K562 (cell line): ENCODE measurements around the gene JPT2.

Source experiments
- ELF1 ChIP-seq: fragments of 200-800 bp; sonication (Bioruptor generic); IDR thresholded peaks from 2 replicates; pipeline ENCODE4 v1.6.1; 2016; ENCODE audit warnings: missing genetic modification characterization, missing compliant biosample characterization
- FOSL1 ChIP-seq: fragments of 200-800 bp; sonication (Bioruptor generic); conservative IDR thresholded peaks from 2 replicates; pipeline ENCODE4 v1.6.1; 2016; ENCODE audit warnings: missing genetic modification characterization, missing compliant biosample characterization
- SREBF2 ChIP-seq: sonication (generic); formaldehyde crosslinking; IDR thresholded peaks from 2 replicates; pipeline ENCODE4 v1.4.0; 2020; ENCODE audit warnings: mild to moderate bottlenecking, missing genetic modification reagents
- ZNF561 ChIP-seq: fragments of 450-650 bp; formaldehyde crosslinking; conservative IDR thresholded peaks from 2 replicates; pipeline ENCODE4 v1.4.0; 2020; ENCODE audit warnings: mild to moderate bottlenecking, moderate library complexity
- TF ChIP-seq, protein P1 (sequence below), 3 experiments: IDR thresholded peaks in 2 of 3; conservative IDR thresholded peaks in 1 of 3; 2 replicates each; pipeline ENCODE4 v1.5.1; 2011 to 2012; ENCODE audit warnings: low read length in 3 of 3, mild to moderate bottlenecking in 3 of 3, control low read depth in 2 of 3, improper control_type of control experiment in 1 of 3, inconsistent platforms in 1 of 3, low read depth in 1 of 3, mixed read lengths in 1 of 3, moderate library complexity in 1 of 3; ENCODE audit not compliant: insufficient read depth in 2 of 3
- TF ChIP-seq, protein P2 (sequence below): fragments of 450-650 bp; IDR thresholded peaks from 2 replicates; pipeline ENCODE4 v1.6.1; 2018; ENCODE audit not compliant: partially characterized antibody
- TF ChIP-seq, protein P3 (sequence below): sonication (generic); formaldehyde crosslinking; IDR thresholded peaks from 2 replicates; pipeline ENCODE4 v1.8.0; 2023; ENCODE audit warnings: mild to moderate bottlenecking, missing genetic modification reagents
- TF ChIP-seq, protein P4 (sequence below), 3 experiments: fragments of 200-800 bp in 1 of 3; fragments of 250-450 bp in 1 of 3; fragments of 450-650 bp in 1 of 3; sonication (Bioruptor Pico) in 1 of 3; sonication (Bioruptor generic) in 1 of 3; formaldehyde crosslinking in 1 of 3; IDR thresholded peaks; 2 replicates each; pipeline versions ENCODE4 v1.6.1 to v1.8.0; 2016 to 2022; ENCODE audit warnings: mild to moderate bottlenecking in 2 of 3, missing genetic modification characterization in 2 of 3, missing compliant biosample characterization in 1 of 3, moderate library complexity in 1 of 3

DNA sequence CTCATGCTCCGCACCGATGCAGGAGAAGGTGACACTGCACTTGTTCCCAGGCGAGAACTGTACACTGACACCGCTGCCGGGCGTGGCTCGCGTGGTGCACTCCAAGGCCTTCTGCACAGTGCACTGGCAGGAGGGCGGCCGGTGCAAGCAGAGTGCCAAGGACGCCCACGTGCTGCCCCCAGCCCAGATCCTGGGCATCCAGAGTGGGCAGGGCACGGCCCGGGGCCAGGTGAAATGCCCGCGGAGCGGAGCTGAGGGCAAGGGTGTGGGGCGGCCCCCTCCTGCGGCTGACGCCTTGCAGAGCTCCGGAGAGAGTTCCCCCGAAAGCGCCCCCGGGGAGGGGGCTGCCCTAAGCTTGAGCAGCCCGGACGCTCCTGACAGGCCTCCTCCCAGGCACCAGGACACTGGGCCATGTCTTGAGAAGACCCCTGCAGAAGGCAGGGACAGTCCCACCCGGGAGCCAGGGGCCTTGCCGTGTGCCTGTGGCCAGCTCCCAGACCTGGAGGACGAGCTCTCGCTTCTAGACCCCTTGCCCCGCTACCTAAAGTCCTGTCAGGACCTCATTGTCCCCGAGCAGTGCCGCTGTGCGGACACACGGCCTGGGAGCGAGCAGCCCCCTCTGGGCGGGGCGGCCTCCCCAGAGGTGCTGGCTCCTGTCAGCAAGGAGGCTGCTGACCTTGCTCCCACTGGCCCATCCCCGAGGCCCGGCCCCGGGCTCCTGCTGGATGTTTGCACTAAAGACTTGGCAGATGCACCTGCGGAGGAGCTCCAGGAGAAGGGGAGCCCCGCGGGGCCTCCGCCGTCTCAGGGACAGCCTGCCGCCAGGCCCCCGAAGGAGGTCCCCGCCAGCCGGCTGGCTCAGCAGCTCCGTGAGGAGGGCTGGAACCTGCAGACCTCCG lies 21.9 kb upstream of the JPT2 start:
- TF ChIP-seq, protein P1, sequence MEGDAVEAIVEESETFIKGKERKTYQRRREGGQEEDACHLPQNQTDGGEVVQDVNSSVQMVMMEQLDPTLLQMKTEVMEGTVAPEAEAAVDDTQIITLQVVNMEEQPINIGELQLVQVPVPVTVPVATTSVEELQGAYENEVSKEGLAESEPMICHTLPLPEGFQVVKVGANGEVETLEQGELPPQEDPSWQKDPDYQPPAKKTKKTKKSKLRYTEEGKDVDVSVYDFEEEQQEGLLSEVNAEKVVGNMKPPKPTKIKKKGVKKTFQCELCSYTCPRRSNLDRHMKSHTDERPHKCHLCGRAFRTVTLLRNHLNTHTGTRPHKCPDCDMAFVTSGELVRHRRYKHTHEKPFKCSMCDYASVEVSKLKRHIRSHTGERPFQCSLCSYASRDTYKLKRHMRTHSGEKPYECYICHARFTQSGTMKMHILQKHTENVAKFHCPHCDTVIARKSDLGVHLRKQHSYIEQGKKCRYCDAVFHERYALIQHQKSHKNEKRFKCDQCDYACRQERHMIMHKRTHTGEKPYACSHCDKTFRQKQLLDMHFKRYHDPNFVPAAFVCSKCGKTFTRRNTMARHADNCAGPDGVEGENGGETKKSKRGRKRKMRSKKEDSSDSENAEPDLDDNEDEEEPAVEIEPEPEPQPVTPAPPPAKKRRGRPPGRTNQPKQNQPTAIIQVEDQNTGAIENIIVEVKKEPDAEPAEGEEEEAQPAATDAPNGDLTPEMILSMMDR (IDR thresholded peaks at IDR 0.05 in 2 of 3, conservative IDR thresholded peaks at IDR 0.05 in 1 of 3; ENCODE audit: insufficient read depth in 2 of 3, low read depth in 1 of 3, low read length in 3 of 3) = no peak
- no peak for TF ChIP-seq ELF1 (tag)
- TF ChIP-seq, protein P2, sequence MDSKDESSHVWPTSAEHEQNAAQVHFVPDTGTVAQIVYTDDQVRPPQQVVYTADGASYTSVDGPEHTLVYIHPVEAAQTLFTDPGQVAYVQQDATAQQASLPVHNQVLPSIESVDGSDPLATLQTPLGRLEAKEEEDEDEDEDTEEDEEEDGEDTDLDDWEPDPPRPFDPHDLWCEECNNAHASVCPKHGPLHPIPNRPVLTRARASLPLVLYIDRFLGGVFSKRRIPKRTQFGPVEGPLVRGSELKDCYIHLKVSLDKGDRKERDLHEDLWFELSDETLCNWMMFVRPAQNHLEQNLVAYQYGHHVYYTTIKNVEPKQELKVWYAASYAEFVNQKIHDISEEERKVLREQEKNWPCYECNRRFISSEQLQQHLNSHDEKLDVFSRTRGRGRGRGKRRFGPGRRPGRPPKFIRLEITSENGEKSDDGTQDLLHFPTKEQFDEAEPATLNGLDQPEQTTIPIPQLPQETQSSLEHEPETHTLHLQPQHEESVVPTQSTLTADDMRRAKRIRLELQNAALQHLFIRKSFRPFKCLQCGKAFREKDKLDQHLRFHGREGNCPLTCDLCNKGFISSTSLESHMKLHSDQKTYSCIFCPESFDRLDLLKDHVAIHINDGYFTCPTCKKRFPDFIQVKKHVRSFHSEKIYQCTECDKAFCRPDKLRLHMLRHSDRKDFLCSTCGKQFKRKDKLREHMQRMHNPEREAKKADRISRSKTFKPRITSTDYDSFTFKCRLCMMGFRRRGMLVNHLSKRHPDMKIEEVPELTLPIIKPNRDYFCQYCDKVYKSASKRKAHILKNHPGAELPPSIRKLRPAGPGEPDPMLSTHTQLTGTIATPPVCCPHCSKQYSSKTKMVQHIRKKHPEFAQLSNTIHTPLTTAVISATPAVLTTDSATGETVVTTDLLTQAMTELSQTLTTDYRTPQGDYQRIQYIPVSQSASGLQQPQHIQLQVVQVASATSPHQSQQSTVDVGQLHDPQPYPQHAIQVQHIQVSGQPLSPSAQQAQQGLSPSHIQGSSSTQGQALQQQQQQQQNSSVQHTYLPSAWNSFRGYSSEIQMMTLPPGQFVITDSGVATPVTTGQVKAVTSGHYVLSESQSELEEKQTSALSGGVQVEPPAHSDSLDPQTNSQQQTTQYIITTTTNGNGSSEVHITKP = no peak
- TF ChIP-seq, protein P3, sequence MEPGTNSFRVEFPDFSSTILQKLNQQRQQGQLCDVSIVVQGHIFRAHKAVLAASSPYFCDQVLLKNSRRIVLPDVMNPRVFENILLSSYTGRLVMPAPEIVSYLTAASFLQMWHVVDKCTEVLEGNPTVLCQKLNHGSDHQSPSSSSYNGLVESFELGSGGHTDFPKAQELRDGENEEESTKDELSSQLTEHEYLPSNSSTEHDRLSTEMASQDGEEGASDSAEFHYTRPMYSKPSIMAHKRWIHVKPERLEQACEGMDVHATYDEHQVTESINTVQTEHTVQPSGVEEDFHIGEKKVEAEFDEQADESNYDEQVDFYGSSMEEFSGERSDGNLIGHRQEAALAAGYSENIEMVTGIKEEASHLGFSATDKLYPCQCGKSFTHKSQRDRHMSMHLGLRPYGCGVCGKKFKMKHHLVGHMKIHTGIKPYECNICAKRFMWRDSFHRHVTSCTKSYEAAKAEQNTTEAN = no peak
- TF ChIP-seq ZNF561 (CRISPR knock-in tag) = no peak
- no peak for TF ChIP-seq SREBF2 (CRISPR knock-in tag)
- TF ChIP-seq, protein P4, sequence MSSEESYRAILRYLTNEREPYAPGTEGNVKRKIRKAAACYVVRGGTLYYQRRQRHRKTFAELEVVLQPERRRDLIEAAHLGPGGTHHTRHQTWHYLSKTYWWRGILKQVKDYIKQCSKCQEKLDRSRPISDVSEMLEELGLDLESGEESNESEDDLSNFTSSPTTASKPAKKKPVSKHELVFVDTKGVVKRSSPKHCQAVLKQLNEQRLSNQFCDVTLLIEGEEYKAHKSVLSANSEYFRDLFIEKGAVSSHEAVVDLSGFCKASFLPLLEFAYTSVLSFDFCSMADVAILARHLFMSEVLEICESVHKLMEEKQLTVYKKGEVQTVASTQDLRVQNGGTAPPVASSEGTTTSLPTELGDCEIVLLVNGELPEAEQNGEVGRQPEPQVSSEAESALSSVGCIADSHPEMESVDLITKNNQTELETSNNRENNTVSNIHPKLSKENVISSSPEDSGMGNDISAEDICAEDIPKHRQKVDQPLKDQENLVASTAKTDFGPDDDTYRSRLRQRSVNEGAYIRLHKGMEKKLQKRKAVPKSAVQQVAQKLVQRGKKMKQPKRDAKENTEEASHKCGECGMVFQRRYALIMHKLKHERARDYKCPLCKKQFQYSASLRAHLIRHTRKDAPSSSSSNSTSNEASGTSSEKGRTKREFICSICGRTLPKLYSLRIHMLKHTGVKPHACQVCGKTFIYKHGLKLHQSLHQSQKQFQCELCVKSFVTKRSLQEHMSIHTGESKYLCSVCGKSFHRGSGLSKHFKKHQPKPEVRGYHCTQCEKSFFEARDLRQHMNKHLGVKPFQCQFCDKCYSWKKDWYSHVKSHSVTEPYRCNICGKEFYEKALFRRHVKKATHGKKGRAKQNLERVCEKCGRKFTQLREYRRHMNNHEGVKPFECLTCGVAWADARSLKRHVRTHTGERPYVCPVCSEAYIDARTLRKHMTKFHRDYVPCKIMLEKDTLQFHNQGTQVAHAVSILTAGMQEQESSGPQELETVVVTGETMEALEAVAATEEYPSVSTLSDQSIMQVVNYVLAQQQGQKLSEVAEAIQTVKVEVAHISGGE (CRISPR knock-in tag; IDR thresholded peaks at IDR 0.05) = no peak
- no peak for TF ChIP-seq FOSL1 (tag)
